IMR-90 (cell line): ENCODE data around the gene RPS19BP1. TPM values are rescaled to one million over a fixed set of nuclear protein-coding genes. Genes with fewer than 3 reads are reported as not detected.

ENCODE experiments used
- ATAC-seq: fragments of 200-7000 bp; cut with Tn5 transposase; 2 replicates; pipeline ENCODE4 v1.9.1; 2020; ENCODE audit warnings: low read depth, mild to moderate bottlenecking, moderate library complexity
- BruUV-seq: library from RNA; stranded (reverse); fragments of 400-500 nt; replicated peaks from 2 replicates; lab custom pipeline; 2021; lab: Mats Ljungman, UMichigan
- CTCF ChIA-PET: fragments of 300-600 bp; formaldehyde crosslinking; extraction: SDS; loops from one replicate; lab custom pipeline; 2021; ENCODE audit warnings: antibody characterized with exemption; lab: Yijun Ruan, JAX
- POLR2A ChIA-PET: fragments of 300-600 bp; sonication (Branson Sonifier 250); formaldehyde crosslinking; loops from one replicate; lab custom pipeline; 2022; ENCODE audit warnings: antibody characterized with exemption; ENCODE audit not compliant: unreplicated experiment; lab: Charles Lee
- DNase-seq: peaks from one replicate; pipeline ENCODE4 v3.0.0; 2013
- H2AFZ ChIP-seq: replicated peaks from 2 replicates; pipeline ENCODE3; 2013; ENCODE audit warnings: low read length, mild to moderate bottlenecking; ENCODE audit not compliant: poor library complexity
- H2AK5ac ChIP-seq: 2 replicates; pipeline ENCODE4 v1.6.1; 2013; ENCODE audit warnings: low read depth, low read length, inconsistent platforms
- H2AK9ac ChIP-seq: replicated peaks from 2 replicates; pipeline ENCODE3; 2013; ENCODE audit warnings: mild to moderate bottlenecking, low read depth, low read length, moderate library complexity; ENCODE audit not compliant: poor library complexity
- H2BK120ac ChIP-seq: 2 replicates; pipeline ENCODE4 v1.6.1; 2013; ENCODE audit warnings: low read depth, low read length, inconsistent platforms
- H2BK15ac ChIP-seq: 3 replicates; pipeline ENCODE4 v1.6.1; 2013; ENCODE audit warnings: low read depth, low read length, inconsistent platforms
- H2BK20ac ChIP-seq: 2 replicates; pipeline ENCODE4 v1.6.1; 2013; ENCODE audit warnings: low read depth, mild to moderate bottlenecking, inconsistent platforms, low read length, moderate library complexity
- H2BK5ac ChIP-seq: 2 replicates; pipeline ENCODE4 v1.6.1; 2013; ENCODE audit warnings: mild to moderate bottlenecking, low read depth, low read length, inconsistent platforms; ENCODE audit not compliant: poor library complexity, severe bottlenecking
- H3K14ac ChIP-seq: replicated peaks from 2 replicates; pipeline ENCODE4 v1.6.1; 2013; ENCODE audit warnings: low read depth, low read length, inconsistent platforms
- H3K18ac ChIP-seq: 2 replicates; pipeline ENCODE4 v1.6.1; 2013; ENCODE audit warnings: low read depth, low read length, control low read depth
- H3K23ac ChIP-seq: 2 replicates; pipeline ENCODE4 v1.6.1; 2013; ENCODE audit warnings: low read depth, low read length, inconsistent platforms
- H3K27ac ChIP-seq: 2 replicates; pipeline ENCODE4 v1.5.1; 2013; ENCODE audit warnings: mild to moderate bottlenecking, control low read depth, low read length; ENCODE audit not compliant: insufficient read depth
- H3K27me3 ChIP-seq: 2 replicates; pipeline ENCODE4 v1.6.1; 2013; ENCODE audit warnings: low read length; ENCODE audit not compliant: control insufficient read depth, insufficient read depth
- H3K36me3 ChIP-seq: 2 replicates; pipeline ENCODE4 v1.6.1; 2013; ENCODE audit warnings: low read length, mixed read lengths; ENCODE audit not compliant: control insufficient read depth, insufficient read depth
- H3K4ac ChIP-seq: 2 replicates; pipeline ENCODE4 v1.6.1; 2013; ENCODE audit warnings: low read depth, low read length, inconsistent platforms
- H3K4me1 ChIP-seq: 2 replicates; pipeline ENCODE4 v1.6.1; 2013; ENCODE audit warnings: low read length, mixed read lengths; ENCODE audit not compliant: control insufficient read depth, insufficient read depth
- H3K4me2 ChIP-seq: 2 replicates; pipeline ENCODE4 v1.6.1; 2013; ENCODE audit warnings: low read depth, mild to moderate bottlenecking, control low read depth, low read length, moderate library complexity
- H3K4me3 ChIP-seq: 2 replicates; pipeline ENCODE4 v1.5.1; 2013; ENCODE audit warnings: low read depth, mild to moderate bottlenecking, control low read depth, low read length, moderate library complexity; ENCODE audit not compliant: insufficient read depth
- H3K56ac ChIP-seq: 2 replicates; pipeline ENCODE4 v1.6.1; 2013; ENCODE audit warnings: low read length, inconsistent platforms; ENCODE audit not compliant: insufficient read depth; ENCODE audit errors: extremely low read depth
- H3K79me1 ChIP-seq, 2 experiments: 2 replicates each; pipeline ENCODE4 v1.6.1; 2013; ENCODE audit warnings: low read length in 2 of 2, inconsistent platforms in 1 of 2, low read depth in 1 of 2
- H3K9ac ChIP-seq: 2 replicates; pipeline ENCODE4 v1.6.1; 2013; ENCODE audit warnings: low read depth, low read length, control low read depth
- H3K9me1 ChIP-seq: 2 replicates; pipeline ENCODE4 v1.6.1; 2013; ENCODE audit warnings: low read length, inconsistent platforms; ENCODE audit not compliant: insufficient read depth
- H3K9me3 ChIP-seq: 2 replicates; pipeline ENCODE4 v1.6.1; 2013; ENCODE audit warnings: low read length; ENCODE audit not compliant: control insufficient read depth, insufficient read depth
- H4K20me1 ChIP-seq: 2 replicates; pipeline ENCODE4 v1.6.1; 2013; ENCODE audit warnings: low read length, inconsistent platforms; ENCODE audit not compliant: insufficient read depth
- H4K5ac ChIP-seq: 2 replicates; pipeline ENCODE4 v1.6.1; 2013; ENCODE audit warnings: mild to moderate bottlenecking, low read depth, low read length, control low read depth
- H4K8ac ChIP-seq, 2 experiments: 2 replicates each; pipeline ENCODE4 v1.6.1; 2013; ENCODE audit warnings: low read depth in 2 of 2, low read length in 2 of 2, control low read depth in 1 of 2, inconsistent platforms in 1 of 2
- H4K91ac ChIP-seq: 2 replicates; pipeline ENCODE4 v1.6.1; 2013; ENCODE audit warnings: low read depth, low read length, inconsistent platforms; ENCODE audit not compliant: insufficient read depth
- BHLHE40 ChIP-seq: fragments of 150-350 bp; IDR thresholded peaks from 2 replicates; pipeline ENCODE4 v1.6.1; 2016; ENCODE audit warnings: mild to moderate bottlenecking, low read depth, low read length
- CEBPB ChIP-seq: IDR thresholded peaks from 2 replicates; pipeline ENCODE4 v1.6.1; 2012; ENCODE audit warnings: low read depth, low read length, improper control_type of control experiment
- CHD1 ChIP-seq: IDR thresholded peaks from 2 replicates; pipeline ENCODE4 v1.6.1; 2012; ENCODE audit warnings: low read depth, low read length, improper control_type of control experiment
- FOS ChIP-seq: fragments of 150-350 bp; IDR thresholded peaks from 2 replicates; pipeline ENCODE4 v1.6.1; 2016; ENCODE audit warnings: low read depth, low read length
- MAFK ChIP-seq: IDR thresholded peaks from 2 replicates; pipeline ENCODE4 v1.6.1; 2012; ENCODE audit warnings: low read depth, low read length, improper control_type of control experiment
- MAZ ChIP-seq: IDR thresholded peaks from 2 replicates; pipeline ENCODE4 v1.6.1; 2012; ENCODE audit warnings: low read depth, mild to moderate bottlenecking, low read length, improper control_type of control experiment, moderate library complexity, borderline replicate concordance
- MXI1 ChIP-seq: IDR thresholded peaks from 2 replicates; pipeline ENCODE4 v1.6.1; 2012; ENCODE audit warnings: low read depth, mild to moderate bottlenecking, low read length, moderate library complexity, borderline replicate concordance
- NFE2L2 ChIP-seq: fragments of 150-350 bp; IDR thresholded peaks from 2 replicates; pipeline ENCODE4 v1.6.1; 2016; ENCODE audit warnings: low read depth, mild to moderate bottlenecking, low read length
- POLR2A ChIP-seq: IDR thresholded peaks from 2 replicates; pipeline ENCODE4 v1.6.1; 2012; ENCODE audit warnings: mild to moderate bottlenecking, low read depth, low read length
- RAD21 ChIP-seq: IDR thresholded peaks from 2 replicates; pipeline ENCODE4 v1.6.1; 2012; ENCODE audit warnings: low read length, improper control_type of control experiment
- RCOR1 ChIP-seq: IDR thresholded peaks from 2 replicates; pipeline ENCODE4 v1.6.1; 2012; ENCODE audit warnings: mild to moderate bottlenecking, low read length, improper control_type of control experiment; ENCODE audit not compliant: insufficient replicate concordance
- RFX5 ChIP-seq: IDR thresholded peaks from 2 replicates; pipeline ENCODE4 v1.8.0; 2012; ENCODE audit warnings: low read depth, mild to moderate bottlenecking, low read length, moderate library complexity
- SMC3 ChIP-seq: fragments of 150-350 bp; IDR thresholded peaks from 2 replicates; pipeline ENCODE4 v1.6.1; 2016; ENCODE audit warnings: low read depth, mild to moderate bottlenecking, antibody characterized with exemption, low read length, moderate library complexity
- WGBS, 2 experiments: methylation state at CpG; one replicate each; pipeline versions ENCODE4 v1.1.5 to v1.1.7; 2013; ENCODE audit warnings: missing lambda C conversion rate in 2 of 2; ENCODE audit not compliant: insufficient read length in 1 of 2; ENCODE audit errors: extremely low coverage in 2 of 2; 5-methylcytosine and 5-hydroxymethylcytosine counted together
- dilution Hi-C: fragments of 300-500 bp; cut with HindIII; formaldehyde crosslinking; loops from one replicate; pipeline ENCODE4 v1.14.3; 2018; ENCODE audit warnings: low sequenced_read_pairs; ENCODE audit not compliant: unreplicated experiment
- in situ Hi-C: fragments of 300-500 bp; cut with MboI; formaldehyde crosslinking; loops from 3 replicates; pipeline ENCODE4 v1.14.3; 2019; ENCODE audit warnings: low sequenced_read_pairs, inconsistent platforms, mixed read lengths
- intact Hi-C: fragments of 100-400 bp; cut with micrococcal nuclease; formaldehyde crosslinking; loops from 2 replicates; pipeline ENCODE4 v1.10.0; 2022
- polyA plus RNA-seq, 3 experiments: library from polyadenylated mRNA; depleted of rRNA; stranded (reverse); fragments of >200 nt; gene quantifications; 2 replicates each; pipeline ENCODE4 v1.2.3, GENCODE V29; 2012; ENCODE audit warnings: low replicate concordance in 1 of 3
- total RNA-seq: library from RNA; depleted of rRNA; stranded (reverse); fragments of >200 nt; gene quantifications from 2 replicates; pipeline ENCODE4 v1.2.3, GENCODE V29; 2012
- TF ChIP-seq, protein P1 (sequence below): fragments of 150-350 bp; IDR thresholded peaks from 2 replicates; pipeline ENCODE4 v1.6.1; 2017; ENCODE audit warnings: mild to moderate bottlenecking, antibody characterized with exemption, low read length, low read depth
- TF ChIP-seq, protein P2 (sequence below): conservative IDR thresholded peaks from 2 replicates; pipeline ENCODE4 v1.5.1; 2012; ENCODE audit warnings: mild to moderate bottlenecking, low read depth, low read length, improper control_type of control experiment

RPS19BP1 gene
- total and polyA plus RNA-seq, 2 of the 4 experiments (the other 2 are of a cell fraction) = 33.0 to 95.4 TPM

DNA sequence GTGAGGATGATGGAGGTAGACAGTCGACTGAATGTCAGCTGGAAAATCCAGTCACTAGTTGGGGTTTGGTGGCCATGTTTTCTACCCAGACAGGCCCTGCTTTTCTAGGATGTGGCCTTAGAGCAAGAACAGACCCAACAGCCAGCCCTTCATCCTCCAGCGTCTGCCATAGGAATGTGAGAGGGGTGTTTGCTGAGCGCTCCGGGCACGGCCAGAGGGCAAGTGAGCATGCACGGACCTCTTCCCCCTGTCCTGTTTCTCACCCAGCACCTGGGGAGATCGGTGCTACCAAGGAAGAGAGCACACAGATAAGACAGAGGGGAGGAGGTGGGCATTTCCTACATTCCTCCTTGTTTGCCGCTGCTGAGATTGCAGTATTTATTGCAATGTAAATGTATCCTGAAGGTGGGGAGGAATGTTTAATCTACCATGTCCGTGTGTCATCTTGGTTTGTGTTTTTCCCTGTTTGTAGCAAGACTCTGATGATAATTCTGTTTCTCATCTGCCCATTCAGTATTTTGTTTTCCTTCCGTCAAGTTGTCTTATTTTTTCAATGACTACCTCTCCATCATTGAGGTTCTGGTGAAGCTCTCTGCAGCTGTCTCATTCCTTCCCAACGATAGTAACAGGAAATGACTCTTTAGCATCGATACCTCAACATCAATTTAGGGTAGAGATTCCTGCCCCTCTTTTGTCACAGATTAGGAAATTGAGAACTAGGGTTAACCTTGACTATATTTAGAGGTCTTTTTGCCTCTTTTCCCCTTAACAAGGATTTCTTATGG is 17.1 kb downstream of the RPS19BP1 start:
- ChIA-PET CTCF (interaction anchor here (1.1 to 1.9 kb wide), 2 partner anchors 12 to 19 kb away, joined by 4 to 6 read pairs; a partner anchor contains a TSS), POLR2A (no interaction called here)
- no peak overlapping the region for H2BK120ac ChIP-seq
- no peak overlapping the region for H2AK9ac ChIP-seq
- H3K4me2 ChIP-seq = no peak overlapping the region
- H3K9ac ChIP-seq = no peak overlapping the region
- no peaks in the 10 kb centered on the region for H3K9me3 ChIP-seq
- H3K14ac ChIP-seq = no peak overlapping the region
- H3K4me3 ChIP-seq = no peak overlapping the region
- H3K79me1 ChIP-seq = peaks cover 39 to 61% of the 10 kb centered on the region in 2 experiments
- H3K23ac ChIP-seq = no peak overlapping the region
- H3K27me3 ChIP-seq = no peaks in the 10 kb centered on the region
- H4K91ac ChIP-seq = no peak overlapping the region
- no peak overlapping the region for H4K8ac ChIP-seq
- H3K18ac ChIP-seq = no peak overlapping the region
- H2BK15ac ChIP-seq = no peak overlapping the region
- H3K9me1 ChIP-seq = no peaks in the 10 kb centered on the region
- in situ Hi-C loops = loop anchor here (10.0 kb wide), 1 partner anchor 111 kb away; no protein-coding TSS in a partner anchor
- no peak for DNase-seq
- no peak overlapping the region for H2BK5ac ChIP-seq
- H3K56ac ChIP-seq = no peak overlapping the region
- peaks cover 39% of the 10 kb centered on the region for H3K36me3 ChIP-seq
- BruUV-seq = no TSS peak
- H2AFZ ChIP-seq = no peak overlapping the region
- H3K4ac ChIP-seq = no peak overlapping the region
- H4K5ac ChIP-seq = no peak overlapping the region
- H4K20me1 ChIP-seq = peaks cover 21% of the 10 kb centered on the region
- no peak for ATAC-seq
- H3K27ac ChIP-seq = no peak overlapping the region
- dilution Hi-C loops = no loop called here
- H2BK20ac ChIP-seq = no peak overlapping the region
- peaks cover 4% of the 10 kb centered on the region for H3K4me1 ChIP-seq
- no CpG with 5 or more reads among the region's 12 CpGs for WGBS, 2 experiments
- intact Hi-C loops = loop anchor here (5.0 kb wide), 1 partner anchor 173 kb away; no protein-coding TSS in a partner anchor
- no peak overlapping the region for H2AK5ac ChIP-seq
- TF ChIP-seq MAFK (no peak), BHLHE40 (no peak), MXI1 (no peak), FOS (no peak), CHD1 (no peak), MAZ (no peak), POLR2A (no peak), RCOR1 (no peak), SMC3 (no peak), RFX5 (no peak), CEBPB (no peak), NFE2L2 (no peak), RAD21 (no peak)
- TF ChIP-seq, protein P1, sequence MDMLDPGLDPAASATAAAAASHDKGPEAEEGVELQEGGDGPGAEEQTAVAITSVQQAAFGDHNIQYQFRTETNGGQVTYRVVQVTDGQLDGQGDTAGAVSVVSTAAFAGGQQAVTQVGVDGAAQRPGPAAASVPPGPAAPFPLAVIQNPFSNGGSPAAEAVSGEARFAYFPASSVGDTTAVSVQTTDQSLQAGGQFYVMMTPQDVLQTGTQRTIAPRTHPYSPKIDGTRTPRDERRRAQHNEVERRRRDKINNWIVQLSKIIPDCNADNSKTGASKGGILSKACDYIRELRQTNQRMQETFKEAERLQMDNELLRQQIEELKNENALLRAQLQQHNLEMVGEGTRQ = no peak
- TF ChIP-seq, protein P2, sequence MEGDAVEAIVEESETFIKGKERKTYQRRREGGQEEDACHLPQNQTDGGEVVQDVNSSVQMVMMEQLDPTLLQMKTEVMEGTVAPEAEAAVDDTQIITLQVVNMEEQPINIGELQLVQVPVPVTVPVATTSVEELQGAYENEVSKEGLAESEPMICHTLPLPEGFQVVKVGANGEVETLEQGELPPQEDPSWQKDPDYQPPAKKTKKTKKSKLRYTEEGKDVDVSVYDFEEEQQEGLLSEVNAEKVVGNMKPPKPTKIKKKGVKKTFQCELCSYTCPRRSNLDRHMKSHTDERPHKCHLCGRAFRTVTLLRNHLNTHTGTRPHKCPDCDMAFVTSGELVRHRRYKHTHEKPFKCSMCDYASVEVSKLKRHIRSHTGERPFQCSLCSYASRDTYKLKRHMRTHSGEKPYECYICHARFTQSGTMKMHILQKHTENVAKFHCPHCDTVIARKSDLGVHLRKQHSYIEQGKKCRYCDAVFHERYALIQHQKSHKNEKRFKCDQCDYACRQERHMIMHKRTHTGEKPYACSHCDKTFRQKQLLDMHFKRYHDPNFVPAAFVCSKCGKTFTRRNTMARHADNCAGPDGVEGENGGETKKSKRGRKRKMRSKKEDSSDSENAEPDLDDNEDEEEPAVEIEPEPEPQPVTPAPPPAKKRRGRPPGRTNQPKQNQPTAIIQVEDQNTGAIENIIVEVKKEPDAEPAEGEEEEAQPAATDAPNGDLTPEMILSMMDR = no peak
